Endodermal cell (in vitro differentiated cells): ENCODE data around the gene GLIS2. TPM values are rescaled to one million over a fixed set of nuclear protein-coding genes. Genes with fewer than 3 reads are reported as not detected.
A peak's percentile ranks its signal among the peaks of the same experiment; 100 is the strongest.

Source experiments
- DNase-seq: peaks from one replicate; pipeline ENCODE4 v3.0.0-alpha.2; 2017
- H3K27ac ChIP-seq: 2 replicates; pipeline ENCODE4 v1.5.1; 2013; ENCODE audit warnings: mild to moderate bottlenecking, low read depth, low read length, moderate library complexity
- H3K27me3 ChIP-seq: 2 replicates; pipeline ENCODE4 v1.6.1; 2013; ENCODE audit warnings: mild to moderate bottlenecking, low read length, moderate library complexity; ENCODE audit not compliant: insufficient read depth, control insufficient read depth, poor library complexity, severe bottlenecking
- H3K36me3 ChIP-seq: 2 replicates; pipeline ENCODE4 v1.7.0; 2013; ENCODE audit warnings: mild to moderate bottlenecking, low read length, moderate library complexity; ENCODE audit not compliant: control insufficient read depth, insufficient read depth
- H3K4me1 ChIP-seq: one replicate; pipeline ENCODE4 v1.7.0; 2013; ENCODE audit warnings: low read length; ENCODE audit not compliant: control insufficient read depth, insufficient read depth
- H3K4me3 ChIP-seq: 2 replicates; pipeline ENCODE4 v1.5.1; 2013; ENCODE audit warnings: mild to moderate bottlenecking, low read length, moderate library complexity
- H3K9ac ChIP-seq: 2 replicates; pipeline ENCODE4 v1.6.1; 2013; ENCODE audit warnings: mild to moderate bottlenecking, low read length, moderate library complexity; ENCODE audit not compliant: poor library complexity, severe bottlenecking; ENCODE audit errors: extremely low read depth
- H3K9me3 ChIP-seq: 2 replicates; pipeline ENCODE4 v1.6.1; 2013; ENCODE audit warnings: mild to moderate bottlenecking, low read length, moderate library complexity; ENCODE audit not compliant: control insufficient read depth
- H3K27ac Mint-ChIP-seq: 2 replicates; pipeline ENCODE4 v1.8.0; 2020; ENCODE audit warnings: mixed read lengths
- H3K27me3 Mint-ChIP-seq: 2 replicates; pipeline ENCODE4 v1.8.0; 2021; ENCODE audit warnings: mild to moderate bottlenecking, mixed read lengths; ENCODE audit not compliant: insufficient read depth
- H3K36me3 Mint-ChIP-seq: 2 replicates; pipeline ENCODE4 v1.8.0; 2020; ENCODE audit warnings: low read depth, mixed read lengths
- H3K4me1 Mint-ChIP-seq: 2 replicates; pipeline ENCODE4 v1.8.0; 2020; ENCODE audit warnings: mixed read lengths
- H3K4me3 Mint-ChIP-seq: 2 replicates; pipeline ENCODE4 v1.8.0; 2020; ENCODE audit warnings: mild to moderate bottlenecking, moderate library complexity, mixed read lengths
- H3K9me3 Mint-ChIP-seq: 2 replicates; pipeline ENCODE4 v1.8.0; 2020; ENCODE audit warnings: mild to moderate bottlenecking, mixed read lengths
- WGBS, 2 experiments: methylation state at CpG; one replicate each; pipeline versions ENCODE4 v1.1.5 to v1.1.7; 2013; ENCODE audit warnings: missing lambda C conversion rate in 2 of 2, mixed read lengths in 1 of 2; ENCODE audit not compliant: insufficient coverage in 1 of 2, insufficient read length in 1 of 2; 5-methylcytosine and 5-hydroxymethylcytosine counted together
- total RNA-seq, 2 donors: library from RNA; stranded (reverse); fragmentation: NEBNext Ultra II Directional in 1 of 2; extraction: Animal tissue kit (Norgen Biotek cat#: 25700) in 1 of 2; gene quantifications; 2 replicates in 1 of 2; 3 replicates in 1 of 2; pipeline ENCODE4 v1.2.1, GENCODE V29; 2021
- TF ChIP-seq, protein P1 (sequence below): fragments of 200-600 bp; sonication (generic); conservative IDR thresholded peaks from 2 replicates; pipeline ENCODE4 v1.5.0; 2021; ENCODE audit warnings: antibody characterized with exemption, mild to moderate bottlenecking

Gene GLIS2
- total RNA-seq, 2 donors from 2014 or later: 9.1 to 13.2 TPM

DNA sequence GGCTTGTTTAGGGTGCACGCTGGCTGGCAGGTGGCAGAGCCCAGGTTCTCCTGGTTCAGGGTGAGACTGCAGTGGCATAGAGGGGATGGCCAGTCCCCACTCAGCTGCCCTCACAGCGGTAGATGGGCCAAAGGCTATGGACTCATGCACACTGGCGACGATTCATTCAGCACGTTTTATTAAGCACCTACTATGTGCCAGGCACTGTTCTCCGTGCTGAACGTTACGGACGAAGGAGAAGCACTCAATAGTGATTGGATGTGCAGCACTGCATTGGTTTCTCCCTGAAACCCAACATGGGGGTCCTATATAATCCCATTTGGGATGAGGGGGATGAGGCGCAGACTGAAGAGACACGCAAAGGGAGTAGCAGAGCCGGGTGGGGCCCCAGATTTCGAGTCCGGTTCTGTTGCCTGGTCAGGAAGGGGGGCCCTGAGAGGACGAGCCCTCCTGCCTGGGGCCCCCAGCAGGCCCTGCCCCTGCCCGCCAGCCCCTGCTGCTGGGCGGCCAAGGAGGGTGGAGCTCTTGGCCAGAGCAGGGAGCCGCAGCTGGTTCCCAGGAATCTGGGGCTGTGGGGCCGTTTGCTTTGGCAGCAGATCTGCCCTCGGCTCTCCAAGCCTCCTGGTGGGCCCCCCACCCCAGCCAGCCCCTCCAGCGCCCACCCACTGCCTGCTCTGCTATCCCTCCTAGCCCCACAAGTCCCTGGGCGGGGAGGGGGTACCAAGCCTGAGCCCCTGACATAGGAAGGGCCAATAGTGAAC is 8.8 kb downstream of the GLIS2 start:
- H3K36me3 ChIP-seq: no peaks in the 10 kb centered on the region
- H3K27ac ChIP-seq: no peak overlapping the region
- H3K27me3 Mint-ChIP-seq: no peaks in the 10 kb centered on the region
- DNase-seq: no peak
- peaks cover 3% of the 10 kb centered on the region for H3K4me1 Mint-ChIP-seq
- no peak overlapping the region for H3K27ac Mint-ChIP-seq
- H3K4me3 ChIP-seq: no peak overlapping the region
- H3K4me1 ChIP-seq: peaks cover 7% of the 10 kb centered on the region
- TF ChIP-seq, protein P1, sequence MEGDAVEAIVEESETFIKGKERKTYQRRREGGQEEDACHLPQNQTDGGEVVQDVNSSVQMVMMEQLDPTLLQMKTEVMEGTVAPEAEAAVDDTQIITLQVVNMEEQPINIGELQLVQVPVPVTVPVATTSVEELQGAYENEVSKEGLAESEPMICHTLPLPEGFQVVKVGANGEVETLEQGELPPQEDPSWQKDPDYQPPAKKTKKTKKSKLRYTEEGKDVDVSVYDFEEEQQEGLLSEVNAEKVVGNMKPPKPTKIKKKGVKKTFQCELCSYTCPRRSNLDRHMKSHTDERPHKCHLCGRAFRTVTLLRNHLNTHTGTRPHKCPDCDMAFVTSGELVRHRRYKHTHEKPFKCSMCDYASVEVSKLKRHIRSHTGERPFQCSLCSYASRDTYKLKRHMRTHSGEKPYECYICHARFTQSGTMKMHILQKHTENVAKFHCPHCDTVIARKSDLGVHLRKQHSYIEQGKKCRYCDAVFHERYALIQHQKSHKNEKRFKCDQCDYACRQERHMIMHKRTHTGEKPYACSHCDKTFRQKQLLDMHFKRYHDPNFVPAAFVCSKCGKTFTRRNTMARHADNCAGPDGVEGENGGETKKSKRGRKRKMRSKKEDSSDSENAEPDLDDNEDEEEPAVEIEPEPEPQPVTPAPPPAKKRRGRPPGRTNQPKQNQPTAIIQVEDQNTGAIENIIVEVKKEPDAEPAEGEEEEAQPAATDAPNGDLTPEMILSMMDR: no peak
- H3K27me3 ChIP-seq: no peaks in the 10 kb centered on the region
- no peaks in the 10 kb centered on the region for H3K9me3 ChIP-seq
- H3K4me3 Mint-ChIP-seq: no peak overlapping the region
- H3K9ac ChIP-seq: no peak overlapping the region
- no peaks in the 10 kb centered on the region for H3K36me3 Mint-ChIP-seq
- H3K9me3 Mint-ChIP-seq: no peaks in the 10 kb centered on the region
- whole genome bisulfite sequencing, 2 experiments: 89 to 93% methylated on average over 12 to 22 of the region's 22 CpGs

DNA sequence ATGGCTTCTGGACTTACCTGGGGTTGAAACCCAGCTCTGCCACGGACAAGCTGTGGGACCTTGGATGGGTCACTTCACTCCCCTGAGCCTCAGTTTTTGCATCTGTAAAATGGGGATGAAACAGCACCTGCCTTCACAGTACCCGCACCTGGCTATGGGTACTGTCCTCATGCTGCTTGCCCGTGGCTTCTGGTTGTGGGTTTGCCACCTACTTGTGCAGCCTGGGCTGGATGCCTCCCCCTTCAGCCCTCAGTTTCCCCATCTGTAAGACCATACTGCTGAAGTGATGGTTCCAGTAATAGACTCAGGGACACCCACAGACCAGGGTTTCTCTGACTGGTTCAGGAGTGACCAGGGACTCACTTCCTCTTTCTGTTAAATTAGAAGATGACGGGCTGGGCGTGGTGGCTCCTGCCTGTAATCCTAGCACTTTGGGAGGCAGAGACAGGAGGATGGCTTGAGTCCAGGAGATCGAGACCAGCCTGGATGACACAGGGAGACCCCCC is 9.4 kb downstream of the GLIS2 start:
- no peaks in the 10 kb centered on the region for H3K9me3 Mint-ChIP-seq
- no peaks in the 10 kb centered on the region for H3K27me3 Mint-ChIP-seq
- no peak overlapping the region for H3K27ac Mint-ChIP-seq
- Histone ChIP-seq H3K9me3 (no peaks in the 10 kb centered on the region), H3K4me3 (no peak overlapping the region), H3K9ac (no peak overlapping the region), H3K27ac (no peak overlapping the region), H3K36me3 (no peaks in the 10 kb centered on the region), H3K4me1 (peaks cover 7% of the 10 kb centered on the region), H3K27me3 (no peaks in the 10 kb centered on the region)
- H3K36me3 Mint-ChIP-seq: no peaks in the 10 kb centered on the region
- 93% methylated on average over 4 to 6 of the region's 6 CpGs for WGBS, 2 experiments
- H3K4me1 Mint-ChIP-seq: peaks cover 3% of the 10 kb centered on the region
- DNase-seq: no peak
- TF ChIP-seq, protein P1: no peak
- H3K4me3 Mint-ChIP-seq: no peak overlapping the region

DNA sequence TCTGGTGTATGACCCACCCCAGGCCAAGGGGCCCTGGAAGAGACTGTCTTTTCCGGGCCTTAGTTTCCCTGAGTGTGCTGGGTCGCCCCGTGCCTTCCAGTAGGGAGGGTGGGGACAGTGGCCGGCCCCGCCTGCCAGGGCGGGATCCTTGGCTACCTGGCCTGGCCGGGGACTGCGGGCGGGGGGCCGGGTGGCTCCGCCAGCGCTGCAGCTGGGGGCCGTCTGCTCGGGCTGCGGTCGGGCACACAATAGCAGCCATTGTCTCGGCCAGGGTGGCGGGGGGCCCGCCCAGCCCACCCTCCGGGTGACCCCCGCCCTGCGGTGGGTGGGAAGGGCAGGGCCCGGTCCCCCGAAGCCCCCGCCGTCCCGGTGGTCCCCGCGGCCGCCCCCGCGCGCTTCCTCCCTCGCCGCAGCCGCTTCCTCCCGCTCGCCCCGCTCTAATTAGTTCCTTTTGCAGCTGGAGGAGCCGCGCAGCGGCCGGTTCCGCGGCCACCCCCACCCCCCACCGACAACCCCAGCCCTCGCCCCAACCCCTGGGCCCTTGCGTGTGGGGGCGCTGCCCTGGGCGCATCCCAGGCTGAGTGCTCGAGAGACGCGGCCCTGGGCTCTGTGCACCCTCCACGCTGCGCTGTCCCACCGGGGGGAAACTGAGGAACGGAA is 11.6 kb downstream of the GLIS2 start:
- Mint-ChIP-seq H3K4me3 (peak overlapping the region; percentile 50), H3K27me3 (no peaks in the 10 kb centered on the region), H3K9me3 (no peaks in the 10 kb centered on the region), H3K4me1 (peaks cover 3% of the 10 kb centered on the region), H3K36me3 (no peaks in the 10 kb centered on the region), H3K27ac (no peak overlapping the region)
- H3K9me3 ChIP-seq: no peaks in the 10 kb centered on the region
- H3K9ac ChIP-seq: peak overlapping the region; percentile 44
- 10 to 22% methylated on average over 13 to 56 of the region's 57 CpGs for WGBS, 2 experiments
- peak; percentile 69 for DNase-seq
- no peaks in the 10 kb centered on the region for H3K27me3 ChIP-seq
- no peaks in the 10 kb centered on the region for H3K36me3 ChIP-seq
- peak overlapping the region; percentile 71 for H3K4me3 ChIP-seq
- peaks cover 7% of the 10 kb centered on the region for H3K4me1 ChIP-seq
- no peak overlapping the region for H3K27ac ChIP-seq
- TF ChIP-seq, protein P1: no peak
